Lung (tissue), 12 donors: ENCODE data around the gene HNF4A. TPM values are rescaled to one million over a fixed set of nuclear protein-coding genes. Genes with fewer than 3 reads are reported as not detected.

Experiments
- ATAC-seq: fragments of 200-7000 bp; cut with Tn5 transposase; one replicate; pipeline ENCODE4 v1.9.1; 2020; ENCODE audit warnings: moderate number of reproducible peaks; ENCODE audit not compliant: insufficient read depth, low FRiP score
- DNase-seq, 3 donors: peaks; one replicate each; pipeline ENCODE4 v3.0.0-alpha.2; 2013 to 2017
- H3K27ac ChIP-seq, 2 donors: one replicate each; pipeline ENCODE4 v1.5.1; 2013; ENCODE audit warnings: mild to moderate bottlenecking in 2 of 2, moderate library complexity in 2 of 2, control low read depth in 1 of 2, inconsistent platforms in 1 of 2, low read depth in 1 of 2, low read length in 1 of 2
- H3K27me3 ChIP-seq, 3 donors: one replicate each; pipeline ENCODE4 v1.5.1; 2013; ENCODE audit warnings: low read length in 2 of 3; ENCODE audit not compliant: control insufficient read depth in 3 of 3, insufficient read depth in 3 of 3
- H3K36me3 ChIP-seq, 4 donors: one replicate each; pipeline ENCODE4 v1.5.1; 2013; ENCODE audit warnings: low read length in 4 of 4, mild to moderate bottlenecking in 1 of 4, moderate library complexity in 1 of 4; ENCODE audit not compliant: control insufficient read depth in 4 of 4, insufficient read depth in 4 of 4
- H3K4me1 ChIP-seq, 5 donors: one replicate each; pipeline ENCODE4 v1.5.1; 2013; ENCODE audit warnings: low read length in 5 of 5, mild to moderate bottlenecking in 2 of 5, moderate library complexity in 1 of 5; ENCODE audit not compliant: control insufficient read depth in 5 of 5, insufficient read depth in 5 of 5
- H3K4me3 ChIP-seq: one replicate; pipeline ENCODE4 v1.5.1; 2013; ENCODE audit warnings: mild to moderate bottlenecking, control low read depth, moderate library complexity
- H3K9ac ChIP-seq, 2 donors: one replicate each; pipeline ENCODE4 v1.5.1; 2013; ENCODE audit warnings: low read length in 2 of 2, control low read depth in 1 of 2; ENCODE audit not compliant: insufficient read depth in 1 of 2
- H3K9me3 ChIP-seq, 4 donors: one replicate each; pipeline ENCODE4 v1.5.1; 2013; ENCODE audit warnings: low read length in 3 of 4, mild to moderate bottlenecking in 1 of 4, moderate library complexity in 1 of 4; ENCODE audit not compliant: control insufficient read depth in 4 of 4, insufficient read depth in 3 of 4
- WGBS, 2 donors: extraction: QIAGEN DNeasy Blood & Tissue Kit; methylation state at CpG; one replicate each; pipeline ENCODE4 v1.1.7; 2013; 5-methylcytosine and 5-hydroxymethylcytosine counted together
- polyA plus RNA-seq, 2 donors: library from polyadenylated mRNA; stranded (reverse); fragments of 200-250 nt; gene quantifications; one replicate each; pipeline ENCODE4 v1.2.1, GENCODE V29; 2013
- total RNA-seq, 2 donors: library from RNA; depleted of rRNA in 1 of 2; stranded (reverse); fragments of >200 nt in 1 of 2; gene quantifications; one replicate each; pipeline ENCODE4 v1.2.1, GENCODE V29; 2014 to 2021
- TF ChIP-seq, protein P1 (sequence below): IDR thresholded peaks from 2 replicates; pipeline ENCODE4 v1.5.1; 2012; ENCODE audit warnings: mild to moderate bottlenecking; ENCODE audit errors: control extremely low read depth, extremely low read depth
- donor health status: control.
- donor health status: control.
- donor health status: Bipolar disorder and iron deficiency.
- donor health status: healthy.
- donor health status: DM: yes; HTN: yes; CAD: no.

HNF4A gene
- total and polyA plus RNA-seq, 4 donors: 0.14 to 1.3 (median 0.41) TPM

DNA sequence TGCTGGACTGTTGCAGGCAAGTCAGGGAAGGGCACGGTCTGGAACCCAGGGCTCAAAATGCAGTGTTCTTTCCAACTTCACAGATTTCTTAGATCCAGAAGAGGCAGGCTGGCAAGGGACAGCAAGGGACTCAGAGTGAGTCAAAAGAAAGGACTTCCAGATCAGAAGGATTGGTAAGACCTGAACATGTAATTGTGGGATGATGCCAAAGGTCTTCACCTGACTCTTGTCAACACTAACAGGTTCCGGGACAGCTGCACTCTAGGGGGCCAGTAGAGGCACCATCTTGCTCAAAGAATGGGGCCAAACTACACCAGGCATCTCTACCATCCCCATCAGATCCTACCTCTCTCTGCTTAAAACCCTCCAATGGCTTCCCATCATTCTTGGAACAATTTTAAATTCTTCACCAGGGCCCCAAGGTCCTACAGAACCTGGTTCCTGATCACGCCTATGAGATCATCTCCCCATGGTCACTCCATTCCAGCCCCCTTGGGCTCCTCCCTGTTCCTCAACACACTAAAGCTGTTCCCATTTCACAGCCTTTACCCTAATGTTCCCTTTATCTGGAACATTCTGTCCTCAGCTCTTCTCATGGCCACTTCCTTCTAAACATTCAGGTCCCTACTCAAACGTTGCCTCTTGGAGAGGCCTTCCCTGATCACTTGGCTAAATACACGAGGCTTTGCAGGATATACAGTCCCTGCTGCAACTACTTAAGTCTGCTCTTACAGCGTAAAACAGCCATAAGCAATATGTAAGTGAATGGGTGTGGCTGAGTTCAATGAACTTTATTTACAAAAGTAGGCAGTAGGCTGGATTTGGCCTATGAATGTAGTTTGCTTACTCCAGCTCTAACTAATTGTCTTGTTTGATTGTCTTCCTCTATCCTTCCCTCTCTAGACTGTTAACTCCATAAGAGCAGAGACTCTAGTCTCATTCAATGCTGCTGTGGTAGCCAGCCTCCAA, 90.5 kb downstream of the HNF4A start:
- TF ChIP-seq, protein P1, sequence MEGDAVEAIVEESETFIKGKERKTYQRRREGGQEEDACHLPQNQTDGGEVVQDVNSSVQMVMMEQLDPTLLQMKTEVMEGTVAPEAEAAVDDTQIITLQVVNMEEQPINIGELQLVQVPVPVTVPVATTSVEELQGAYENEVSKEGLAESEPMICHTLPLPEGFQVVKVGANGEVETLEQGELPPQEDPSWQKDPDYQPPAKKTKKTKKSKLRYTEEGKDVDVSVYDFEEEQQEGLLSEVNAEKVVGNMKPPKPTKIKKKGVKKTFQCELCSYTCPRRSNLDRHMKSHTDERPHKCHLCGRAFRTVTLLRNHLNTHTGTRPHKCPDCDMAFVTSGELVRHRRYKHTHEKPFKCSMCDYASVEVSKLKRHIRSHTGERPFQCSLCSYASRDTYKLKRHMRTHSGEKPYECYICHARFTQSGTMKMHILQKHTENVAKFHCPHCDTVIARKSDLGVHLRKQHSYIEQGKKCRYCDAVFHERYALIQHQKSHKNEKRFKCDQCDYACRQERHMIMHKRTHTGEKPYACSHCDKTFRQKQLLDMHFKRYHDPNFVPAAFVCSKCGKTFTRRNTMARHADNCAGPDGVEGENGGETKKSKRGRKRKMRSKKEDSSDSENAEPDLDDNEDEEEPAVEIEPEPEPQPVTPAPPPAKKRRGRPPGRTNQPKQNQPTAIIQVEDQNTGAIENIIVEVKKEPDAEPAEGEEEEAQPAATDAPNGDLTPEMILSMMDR: no peak
- Histone ChIP-seq H3K36me3 (no peaks in the 10 kb centered on the region), H3K4me3 (no peak overlapping the region), H3K9ac (no peak overlapping the region), H3K27me3 (no peaks in the 10 kb centered on the region), H3K9me3 (no peaks in the 10 kb centered on the region), H3K27ac (no peak overlapping the region), H3K4me1 (peaks cover 0 to 17% (median 7%) of the 10 kb centered on the region in 5 donors)
- WGBS, 2 donors: 74 to 76% methylated on average over 6 of the region's 6 CpGs
- no peak for ATAC-seq
- no peak for DNase-seq

DNA sequence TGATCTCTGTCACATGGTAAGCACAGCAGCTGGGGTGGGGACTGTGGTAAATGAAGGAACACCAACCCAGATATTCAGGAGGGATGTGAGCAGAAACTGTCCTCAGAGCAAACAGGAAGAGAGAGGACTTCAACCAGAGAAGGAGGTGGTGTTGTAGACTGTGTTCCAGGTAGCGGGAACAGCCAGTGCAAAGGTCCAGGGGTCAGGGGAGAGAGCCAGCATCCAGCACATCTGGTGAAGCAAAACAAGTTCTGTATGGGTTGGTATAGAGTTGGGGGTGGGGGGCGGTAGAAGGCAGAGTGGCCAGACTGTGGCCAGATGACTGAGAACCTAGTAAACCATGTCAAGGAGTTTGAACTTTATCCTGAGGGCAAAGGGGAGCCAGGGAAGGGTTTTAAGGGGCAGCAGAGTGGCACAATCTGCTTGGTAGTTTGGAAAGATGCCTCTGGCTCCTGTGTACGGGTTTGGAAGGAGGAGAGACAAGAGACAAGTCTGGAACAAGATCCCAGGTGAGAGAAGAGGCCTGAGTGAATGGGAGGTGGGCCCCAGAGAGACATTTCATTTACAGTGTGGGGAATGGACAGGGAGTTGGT, 92.4 kb downstream of the HNF4A start:
- TF ChIP-seq, protein P1: no peak
- Histone ChIP-seq H3K9ac (no peak overlapping the region), H3K9me3 (no peaks in the 10 kb centered on the region), H3K27ac (no peak overlapping the region), H3K4me3 (no peak overlapping the region), H3K36me3 (no peaks in the 10 kb centered on the region), H3K4me1 (peaks cover 0 to 19% (median 7%) of the 10 kb centered on the region in 5 donors), H3K27me3 (no peaks in the 10 kb centered on the region)
- DNase-seq (no peak), ATAC-seq (no peak)
- 89 to 90% methylated on average over 3 of the region's 3 CpGs for WGBS, 2 donors

DNA sequence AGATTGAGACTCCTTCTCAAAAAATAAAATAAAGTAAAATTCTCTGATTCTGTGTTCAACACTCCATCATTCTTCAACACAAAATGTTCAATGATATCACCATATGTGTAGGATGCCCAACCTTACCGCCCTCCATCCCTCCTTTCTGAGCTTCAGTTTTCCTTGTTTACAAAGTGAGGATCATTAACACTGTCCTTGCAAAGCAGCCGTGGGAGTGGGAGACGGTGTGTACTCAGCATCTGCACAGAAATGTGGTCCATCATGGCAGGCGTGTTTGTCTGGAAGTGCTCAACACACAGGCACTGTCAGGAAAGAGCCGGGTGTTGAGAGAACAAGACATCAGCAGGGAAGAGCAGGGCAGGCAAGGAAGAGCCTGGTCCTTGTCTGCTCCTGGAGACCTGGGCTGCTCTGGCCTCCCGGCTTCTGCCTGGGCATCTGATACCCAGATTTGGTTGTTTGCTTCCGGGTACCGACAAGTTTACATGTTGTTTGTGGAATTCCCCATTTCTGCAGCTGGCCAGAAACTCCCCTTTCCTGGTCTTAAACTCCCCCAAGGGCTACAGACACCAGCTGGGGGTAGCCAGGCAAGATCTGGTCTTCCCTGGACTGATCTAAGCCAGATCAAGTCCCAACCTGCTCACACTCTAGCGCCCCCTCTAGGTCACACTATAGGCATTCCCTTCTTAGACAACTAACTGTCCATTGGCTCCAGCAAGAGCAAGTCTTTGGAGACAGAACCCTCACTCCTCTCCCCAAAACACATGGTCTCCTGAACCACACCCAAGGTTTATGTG, 93.5 kb downstream of the HNF4A start:
- H3K4me1 ChIP-seq: peaks cover 0 to 19% (median 7%) of the 10 kb centered on the region in 5 donors
- TF ChIP-seq, protein P1: no peak
- no peak for DNase-seq
- 73 to 81% methylated on average over 9 of the region's 9 CpGs for WGBS, 2 donors
- no peak overlapping the region for H3K4me3 ChIP-seq
- no peak overlapping the region for H3K27ac ChIP-seq
- H3K36me3 ChIP-seq: no peaks in the 10 kb centered on the region
- no peaks in the 10 kb centered on the region for H3K27me3 ChIP-seq
- no peak overlapping the region for H3K9ac ChIP-seq
- no peaks in the 10 kb centered on the region for H3K9me3 ChIP-seq
- ATAC-seq: no peak
